Aorta (tissue), 5 donors: ENCODE measurements around the gene FAM219B. TPM values are rescaled to one million over a fixed set of nuclear protein-coding genes. Genes with fewer than 3 reads are reported as not detected.
A peak's percentile ranks its signal among the peaks of the same experiment; 100 is the strongest.
"Not testable (repeated sequence)": the region's sequence is repeated elsewhere in the genome, so short reads cannot be mapped to it uniquely, and the experiment has no call there.

Experiments
- ATAC-seq: fragments of 200-7000 bp; cut with Tn5 transposase; one replicate; pipeline ENCODE4 v1.9.1; 2022; ENCODE audit warnings: moderate library complexity; ENCODE audit not compliant: low FRiP score
- DNase-seq, 2 donors: peaks; one replicate each; pipeline ENCODE4 v3.0.0-alpha.2; 2020
- H3K27ac ChIP-seq, 2 donors: one replicate each; pipeline ENCODE4 v1.5.1; 2013; ENCODE audit warnings: low read length in 2 of 2, mild to moderate bottlenecking in 2 of 2, moderate library complexity in 2 of 2, control low read depth in 1 of 2, inconsistent platforms in 1 of 2, low read depth in 1 of 2
- H3K27me3 ChIP-seq, 2 donors: one replicate each; pipeline ENCODE4 v1.6.1; 2013; ENCODE audit warnings: control low read depth in 1 of 2, low read length in 1 of 2, mild to moderate bottlenecking in 1 of 2, moderate library complexity in 1 of 2; ENCODE audit not compliant: insufficient read depth in 2 of 2, control insufficient read depth in 1 of 2
- H3K36me3 ChIP-seq, 2 donors: one replicate each; pipeline ENCODE4 v1.6.1; 2013; ENCODE audit warnings: control low read depth in 1 of 2, low read length in 1 of 2, mild to moderate bottlenecking in 1 of 2; ENCODE audit not compliant: insufficient read depth in 2 of 2, control insufficient read depth in 1 of 2
- H3K4me1 ChIP-seq, 2 donors: one replicate each; pipeline ENCODE4 v1.6.1; 2013; ENCODE audit warnings: low read length in 2 of 2, control low read depth in 1 of 2, mild to moderate bottlenecking in 1 of 2, moderate library complexity in 1 of 2; ENCODE audit not compliant: insufficient read depth in 2 of 2, control insufficient read depth in 1 of 2
- H3K4me3 ChIP-seq, 2 donors: one replicate each; pipeline ENCODE4 v1.5.1; 2013; ENCODE audit warnings: low read length in 2 of 2, control low read depth in 1 of 2, mild to moderate bottlenecking in 1 of 2
- H3K9me3 ChIP-seq: one replicate; pipeline ENCODE4 v1.6.1; 2013; ENCODE audit warnings: mild to moderate bottlenecking, low read length; ENCODE audit not compliant: control insufficient read depth
- WGBS, 2 donors: extraction: QIAGEN DNeasy Blood & Tissue Kit; methylation state at CpG; one replicate each; pipeline ENCODE4 v1.1.7; 2013; 5-methylcytosine and 5-hydroxymethylcytosine counted together
- intact Hi-C, 2 donors: fragments of 100-400 bp; cut with DNase I; formaldehyde crosslinking; loops; one replicate each; pipeline versions ENCODE4 v1.14.2 to v1.15.0; 2022
- polyA plus RNA-seq, 2 donors: library from polyadenylated mRNA; stranded (reverse); fragments of 200-250 nt; gene quantifications; one replicate each; pipeline ENCODE4 v1.2.3, GENCODE V29; 2013
- total RNA-seq, 2 donors: library from RNA; stranded (reverse); fragmentation: NEBNext Ultra II Directional; extraction: Animal tissue kit (Norgen Biotek cat#: 25700); gene quantifications; one replicate each; pipeline ENCODE4 v1.2.1, GENCODE V29; 2021
- donor health status: healthy with polysubstance abuse.
- donor health status: Bipolar disorder and iron deficiency.
- donor health status: DM: no; HTN: no; CAD: no.
- donor health status: DM: no; HTN: no; CAD: no.
- donor health status: DM: yes; HTN: yes; CAD: no.

The FAM219B gene
- total and polyA plus RNA-seq, 4 donors = 29.6 to 88.4 (median 62.9) TPM

DNA sequence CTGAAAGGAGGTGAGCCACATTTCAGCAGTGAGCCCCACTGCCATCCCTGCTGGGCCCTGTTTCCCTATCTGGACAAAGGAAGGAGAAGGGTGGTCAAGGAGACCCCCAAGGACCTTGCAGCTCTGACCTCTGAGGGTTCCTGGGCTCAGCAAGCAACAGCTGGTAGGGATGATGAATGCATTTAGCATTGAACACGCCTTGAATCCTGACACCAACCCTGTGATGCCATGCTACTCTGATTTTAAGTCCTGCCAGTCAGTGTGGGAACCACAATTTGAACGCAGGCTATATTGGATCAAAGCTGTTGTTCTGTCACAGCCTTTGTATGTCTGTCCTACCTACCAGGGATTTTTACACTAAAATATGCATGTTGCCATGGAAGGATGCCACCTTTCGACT is 10.3 kb downstream of the FAM219B start:
- no peak for ATAC-seq
- peaks cover 0 to 3% of the 10 kb centered on the region in 2 donors for H3K36me3 ChIP-seq

DNA sequence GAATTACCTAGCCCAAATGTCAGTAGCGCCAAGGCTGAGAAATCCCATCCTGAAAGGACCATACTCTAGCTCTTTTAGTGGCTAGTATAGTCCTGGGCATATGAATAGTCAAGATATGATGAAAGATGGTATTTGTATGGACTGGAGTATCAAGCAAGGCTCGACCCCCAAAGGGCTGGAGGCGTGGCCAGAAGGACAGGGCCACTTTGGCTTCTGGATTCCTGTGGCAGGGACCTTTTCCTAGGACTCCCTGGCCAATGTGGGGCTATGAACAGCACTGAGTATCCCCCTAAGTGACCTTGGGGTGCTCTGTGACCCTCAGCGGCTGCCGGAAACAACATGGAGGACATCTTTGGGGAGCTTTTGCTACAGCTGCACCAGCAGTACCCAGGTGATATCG is 10.8 kb downstream of the FAM219B start:
- intact Hi-C loops = loop anchor here in 1 of 2 donors (5.0 to 10.0 kb wide), 2 partner anchors 51 to 124 kb away; partner anchors contain the start of gene ULK3

More for the DNA sequence above, 10.3 kb downstream of the FAM219B start:
- Histone ChIP-seq H3K9me3 (no peaks in the 10 kb centered on the region), H3K27ac (no peak overlapping the region), H3K4me3 (no peak overlapping the region), H3K27me3 (no peaks in the 10 kb centered on the region), H3K4me1 (no peaks in the 10 kb centered on the region)
- intact Hi-C loops = loop anchor here in 1 of 2 donors (5.0 to 10.0 kb wide), 2 partner anchors 52 to 124 kb away; partner anchors contain the start of gene ULK3
- WGBS, 2 donors = 80 to 81% methylated on average over 3 of the region's 3 CpGs
- DNase-seq = no peak

DNA sequence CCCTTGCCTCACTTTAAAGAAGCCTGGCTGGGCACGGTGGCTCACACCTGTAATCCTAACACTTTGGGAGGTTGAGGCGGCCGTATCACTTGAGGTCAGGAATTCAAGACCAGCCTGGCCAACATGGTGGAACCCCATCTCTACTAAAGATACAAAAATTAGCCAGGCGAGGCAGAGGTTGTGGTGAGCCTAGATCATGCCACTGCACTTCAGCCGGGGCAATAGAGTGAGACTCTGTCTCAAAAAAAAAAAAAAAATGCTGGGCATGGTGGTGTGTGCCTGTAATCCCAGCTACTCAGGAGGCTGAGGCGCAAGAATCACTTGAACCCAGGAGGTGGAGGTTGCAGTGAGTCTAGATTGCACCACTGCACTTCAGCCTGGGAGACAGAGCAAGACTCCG is 12.3 kb downstream of the FAM219B start:
- not testable (repeated sequence) for H3K27ac ChIP-seq, H3K36me3 ChIP-seq
- WGBS, 2 donors = 97% methylated on average over 7 of the region's 7 CpGs

More for the DNA sequence above, 10.8 kb downstream of the FAM219B start:
- Histone ChIP-seq H3K9me3 (no peaks in the 10 kb centered on the region), H3K27me3 (no peaks in the 10 kb centered on the region), H3K27ac (no peak overlapping the region), H3K4me3 (no peak overlapping the region), H3K36me3 (peaks cover 0 to 3% of the 10 kb centered on the region in 2 donors), H3K4me1 (no peaks in the 10 kb centered on the region)
- 87 to 90% methylated on average over 6 of the region's 6 CpGs for WGBS, 2 donors
- no peak for ATAC-seq
- DNase-seq = peak in 1 of 2 donors; percentile 44

DNA sequence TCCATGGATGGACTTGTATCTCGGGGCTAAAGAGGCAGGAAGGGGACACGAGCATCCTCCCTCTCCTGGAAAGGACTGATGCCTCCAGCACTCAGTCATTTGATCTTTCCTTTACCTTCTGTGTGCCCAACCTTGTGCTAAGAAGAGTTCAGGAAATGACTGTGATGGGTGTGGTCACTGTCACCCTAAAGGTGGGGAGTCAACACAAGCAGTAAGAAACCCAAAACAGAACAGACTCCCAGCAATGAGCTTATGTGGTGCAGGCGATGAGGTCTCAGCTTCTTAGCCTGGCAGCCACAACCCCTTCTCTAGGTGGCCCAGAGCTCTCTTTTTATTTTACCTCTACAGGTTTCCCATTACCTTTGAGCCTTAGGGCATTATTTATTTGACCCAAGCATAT is 13.0 kb downstream of the FAM219B start:
- Histone ChIP-seq H3K9me3 (no peaks in the 10 kb centered on the region), H3K27ac (no peak overlapping the region), H3K4me1 (no peaks in the 10 kb centered on the region), H3K27me3 (no peaks in the 10 kb centered on the region), H3K4me3 (no peak overlapping the region), H3K36me3 (no peaks in the 10 kb centered on the region)
- intact Hi-C loops = loop anchor here in 1 of 2 donors (10.0 kb wide), 1 partner anchor 49 kb away; the partner anchor contains the start of gene ULK3
- WGBS, 2 donors = 89 to 90% methylated on average over 3 of the region's 3 CpGs
- DNase-seq (no peak), ATAC-seq (no peak)

More for the DNA sequence above, 12.3 kb downstream of the FAM219B start:
- not testable (repeated sequence) for H3K4me1 ChIP-seq, H3K4me3 ChIP-seq, DNase-seq, H3K9me3 ChIP-seq, ATAC-seq, H3K27me3 ChIP-seq
- intact Hi-C loops = loop anchor here in 1 of 2 donors (10.0 kb wide), 1 partner anchor 50 kb away; the partner anchor contains the start of gene ULK3

DNA sequence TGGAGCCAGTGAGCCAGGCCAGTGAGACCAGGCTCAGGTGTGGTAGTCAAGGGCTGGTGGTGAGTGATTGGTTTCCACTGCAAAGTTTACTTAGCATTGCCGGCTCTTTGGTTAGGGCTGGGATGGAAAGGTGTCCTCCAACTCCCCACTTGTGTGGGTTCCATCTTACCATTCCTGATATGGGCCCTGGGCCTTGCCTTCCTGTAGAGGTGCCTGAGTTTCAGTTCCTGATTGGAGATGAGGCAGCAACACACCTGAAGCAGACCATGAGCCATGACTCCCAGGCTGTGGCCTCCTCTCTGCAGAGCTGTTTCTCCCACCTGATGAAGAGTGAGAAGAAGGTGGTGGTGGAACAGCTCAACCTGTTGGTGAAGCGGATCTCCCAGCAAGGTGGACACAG is 13.7 kb downstream of the FAM219B start:
- Histone ChIP-seq H3K9me3 (no peaks in the 10 kb centered on the region), H3K27me3 (no peaks in the 10 kb centered on the region), H3K36me3 (no peaks in the 10 kb centered on the region), H3K4me1 (no peaks in the 10 kb centered on the region), H3K4me3 (no peak overlapping the region), H3K27ac (no peak overlapping the region)
- DNase-seq (no peak), ATAC-seq (no peak)
- intact Hi-C loops = loop anchor here in 1 of 2 donors (10.0 kb wide), 1 partner anchor 48 kb away; the partner anchor contains the start of gene ULK3
- 88 to 92% methylated on average over 2 of the region's 2 CpGs for WGBS, 2 donors

DNA sequence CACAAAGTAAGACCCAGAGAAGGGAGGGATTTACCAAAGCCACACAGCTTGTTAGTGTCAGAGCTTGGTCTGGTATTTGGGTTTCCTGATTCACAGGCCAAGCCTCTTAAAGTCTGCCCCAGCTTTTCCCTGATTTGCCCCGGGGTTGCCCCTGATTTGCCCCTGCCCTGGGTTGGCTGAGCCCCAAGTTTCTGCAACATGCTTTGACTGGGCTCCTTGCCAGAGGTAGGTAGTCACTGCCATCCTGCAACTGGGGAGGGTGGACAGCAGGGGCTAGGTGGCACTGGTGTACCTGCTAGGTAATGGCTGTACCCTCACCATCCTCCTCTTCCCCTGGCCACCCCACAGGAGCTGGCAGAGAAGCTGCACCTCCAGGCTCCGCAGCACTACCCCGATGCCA is 14.3 kb downstream of the FAM219B start:
- Histone ChIP-seq H3K36me3 (no peaks in the 10 kb centered on the region), H3K4me1 (no peaks in the 10 kb centered on the region), H3K27me3 (no peaks in the 10 kb centered on the region), H3K4me3 (no peak overlapping the region), H3K27ac (no peak overlapping the region), H3K9me3 (no peaks in the 10 kb centered on the region)
- no peak for DNase-seq
- intact Hi-C loops = loop anchor here in 1 of 2 donors (10.0 kb wide), 1 partner anchor 48 kb away; the partner anchor contains the start of gene ULK3
- no peak for ATAC-seq
- WGBS, 2 donors = 84 to 93% methylated on average over 3 of the region's 3 CpGs

DNA sequence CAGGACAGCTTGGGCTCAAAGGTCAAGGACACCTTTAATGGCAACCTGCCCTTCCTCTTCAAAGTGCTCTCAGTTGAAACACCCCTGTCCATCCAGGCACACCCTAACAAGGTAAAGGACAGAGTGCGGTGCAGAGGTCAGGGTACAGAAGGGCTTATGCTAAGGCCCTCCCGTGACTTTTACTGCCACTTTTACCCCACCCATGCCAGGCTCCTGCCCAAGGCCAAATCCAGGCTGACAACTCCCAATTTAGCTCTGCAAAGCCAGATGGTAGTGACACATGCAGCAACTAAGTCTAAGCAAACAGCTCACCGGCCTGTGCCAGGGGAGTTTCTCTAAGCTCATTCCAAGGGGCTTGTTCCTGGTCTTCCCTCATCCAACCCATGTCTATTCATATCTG is 15.2 kb downstream of the FAM219B start:
- intact Hi-C loops = loop anchor here in 1 of 2 donors (10.0 kb wide), 1 partner anchor 47 kb away; the partner anchor contains the start of gene ULK3
- no peaks in the 10 kb centered on the region for H3K36me3 ChIP-seq
- ATAC-seq = no peak
- H3K27me3 ChIP-seq = no peaks in the 10 kb centered on the region
- H3K27ac ChIP-seq = no peak overlapping the region
- DNase-seq = no peak
- no peak overlapping the region for H3K4me3 ChIP-seq
- no peaks in the 10 kb centered on the region for H3K4me1 ChIP-seq
- no peaks in the 10 kb centered on the region for H3K9me3 ChIP-seq
- 89 to 92% methylated on average over 3 of the region's 3 CpGs for WGBS, 2 donors

DNA sequence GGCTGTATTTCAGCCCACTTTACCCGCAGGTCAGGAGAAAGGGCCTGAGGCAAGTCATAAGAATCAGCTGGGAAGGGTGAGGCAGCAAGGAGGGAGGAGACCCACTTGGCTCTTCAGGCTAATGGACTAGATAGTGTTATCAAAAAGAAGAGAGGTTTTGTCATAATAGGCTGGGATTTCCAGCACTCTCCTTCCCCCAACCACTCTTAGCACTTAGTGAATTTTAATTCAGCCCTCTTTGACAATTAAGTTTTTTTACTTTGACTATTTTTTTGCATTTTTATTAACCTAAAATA is 16.0 kb downstream of the FAM219B start:
- H3K27ac ChIP-seq = peak overlapping the region in 1 of 2 donors; percentile 2
- peak overlapping the region; percentile 9 to 51 for H3K4me3 ChIP-seq
- no peaks in the 10 kb centered on the region for H3K9me3 ChIP-seq
- no peaks in the 10 kb centered on the region for H3K27me3 ChIP-seq
- H3K4me1 ChIP-seq = no peaks in the 10 kb centered on the region
- H3K36me3 ChIP-seq = no peaks in the 10 kb centered on the region
- DNase-seq = no peak
- ATAC-seq = no peak
- intact Hi-C loops = loop anchor here in 1 of 2 donors (10.0 kb wide), 1 partner anchor 46 kb away; the partner anchor contains the start of gene ULK3
- 0 to 2% methylated on average over 1 of the region's 1 CpG for WGBS, 2 donors
